ENCODE results near the gene FCER1G. TPM values are rescaled to one million over a fixed set of nuclear protein-coding genes. Genes with fewer than 3 reads are reported as not detected.

FCER1G gene
- total and polyA plus RNA-seq, 9 of the 15 experiments (the other 6 are each of a cell fraction or from before 2014, with no cell fraction given) = 0.15 to 0.69 (median 0.31) TPM; not detected in 2

- Histone ChIP-seq H3K9ac (ENCODE audit: insufficient read depth in 1 of 2, low read depth in 2 of 2, low read length in 2 of 2) (peak overlapping the region; percentile 76 to 93), H3K4me3 (peak overlapping the region; percentile 70), H3K27me3 (ENCODE audit: control insufficient read depth in 2 of 2, insufficient read depth in 2 of 2, low read length in 2 of 2) (no peaks in the 10 kb centered on the region), H3K9me1 (ENCODE audit: control insufficient read depth, insufficient read depth, low read length) (no peaks in the 10 kb centered on the region), H3K27ac (ENCODE audit: extremely low read depth, low read depth, low read length) (peak overlapping the region; percentile 79), H3K79me2 (ENCODE audit: control insufficient read depth, insufficient read depth, low read length) (peaks cover 19% of the 10 kb centered on the region), H3K4me1 (replicated peaks in 1 of 2; ENCODE audit: control insufficient read depth in 2 of 2, insufficient read depth in 2 of 2, low read length in 2 of 2) (peaks cover 15 to 16% of the 10 kb centered on the region in 2 experiments; a peak in 3 of 5 replicates), H2AFZ (ENCODE audit: low read depth, low read length) (peak overlapping the region; percentile 87), H3K4me2 (ENCODE audit: insufficient read depth, low read length) (peak overlapping the region; percentile 97), H3K36me3 (ENCODE audit: control insufficient read depth, insufficient read depth, low read length) (peaks cover 37% of the 10 kb centered on the region), H3K9me3 (replicated peaks; ENCODE audit: control insufficient read depth, insufficient read depth, low read depth, low read length) (no peaks in the 10 kb centered on the region), H4K20me1 (replicated peaks; ENCODE audit: control insufficient read depth, insufficient read depth, low read length) (no peaks in the 10 kb centered on the region)
- DNase-seq (ENCODE audit: extremely low read depth in 1 of 4, low spot score in 3 of 4) (peak in 1 of 4 experiments; percentile 47), ATAC-seq (peak; percentile 3), FAIRE-seq (no peak)
- 2% methylated on average over 12 of the region's 15 CpGs for WGBS (ENCODE audit: insufficient coverage, low coverage, missing lambda C conversion rate)
- in situ Hi-C loops (cut with MboI) = loop anchor here (5.0 kb wide), 1 partner anchor 156 kb away; no protein-coding TSS in a partner anchor
- no TSS peak for BruUV-seq (replicated peaks)
- CTCF ChIA-PET (ENCODE audit: low intra/inter-chr PET ratio) = interaction anchor here (0.6 to 1.1 kb wide), 4 partner anchors 59 to 539 kb away, joined by 3 to 7 read pairs (median 4); no protein-coding TSS in a partner anchor
- POLR2A ChIA-PET = interaction anchor here (0.7 to 2.1 kb wide), 12 partner anchors 9 to 194 kb away, joined by 3 to 9 read pairs (median 4); partner anchors contain the start of genes NDUFS2 and SDHC
- intact Hi-C loops (cut with micrococcal nuclease) = loop anchor here (2.0 to 5.0 kb wide), 4 partner anchors 64 to 156 kb away; partner anchors contain the start of gene CFAP126
- TF ChIP-seq ZBTB7A (IDR thresholded peaks at IDR 0.05; ENCODE audit: borderline replicate concordance, control insufficient read depth, low read depth, low read length) (peak; percentile 51; the same call in 1 of the 2 replicates), MAX (CRISPR knock-in tag; IDR thresholded peaks at IDR 0.05) (0 out of 2 replicates have a peak, but pooled peaks have one; percentile 3), GTF2E2 (tag; IDR thresholded peaks at IDR 0.05) (peak; percentile 37; the same call in 1 of the 2 replicates), SNAPC5 (CRISPR knock-in tag; IDR thresholded peaks at IDR 0.05) (no peak), POLR2G (IDR thresholded peaks at IDR 0.05; ENCODE audit: low read depth, low read length) (0 out of 2 replicates have a peak, but pooled peaks have one; percentile 30), CBFA2T3 (IDR thresholded peaks at IDR 0.05) (no peak), ZBTB12 (CRISPR knock-in tag; IDR thresholded peaks at IDR 0.05) (no peak), NFRKB (IDR thresholded peaks at IDR 0.05; ENCODE audit: low read depth) (0 out of 2 replicates have a peak, but pooled peaks have one; percentile 41), CTCFL (IDR thresholded peaks at IDR 0.05; ENCODE audit: borderline replicate concordance, insufficient read depth, low read depth, low read length, poor library complexity, severe bottlenecking) (no peak), SOX6 (IDR thresholded peaks at IDR 0.05) (no peak), ETV1 (tag; conservative IDR thresholded peaks at IDR 0.05; ENCODE audit: low read depth) (0 out of 2 replicates have a peak, but pooled peaks have one; percentile 29), ZNF212 (CRISPR knock-in tag; IDR thresholded peaks at IDR 0.05) (no peak), TAF7 (tag; IDR thresholded peaks at IDR 0.05) (no peak), ZKSCAN1 (IDR thresholded peaks at IDR 0.05; ENCODE audit: low read depth, low read length) (0 out of 2 replicates have a peak, but pooled peaks have one; percentile 3), POLR2A (conservative IDR thresholded peaks at IDR 0.05) (0 out of 2 replicates have a peak, but pooled peaks have one; percentile 3), MLX (CRISPR knock-in tag; conservative IDR thresholded peaks at IDR 0.05) (no peak), CREBBP (IDR thresholded peaks at IDR 0.05; ENCODE audit: low read depth, low read length) (no peak)
These were observed 11.2 kb downstream of the FCER1G start for GRCh38 chr1:161226320-161226711.
